ENCODE results near the gene FYCO1. TPM values are rescaled to one million over a fixed set of nuclear protein-coding genes. Genes with fewer than 3 reads are reported as not detected.

The FYCO1 gene
- total and polyA plus RNA-seq, 10 of the 15 experiments (the other 5 are each of a cell fraction or from before 2014, with no cell fraction given) = 1.5 to 8.4 (median 6.5) TPM

DNA sequence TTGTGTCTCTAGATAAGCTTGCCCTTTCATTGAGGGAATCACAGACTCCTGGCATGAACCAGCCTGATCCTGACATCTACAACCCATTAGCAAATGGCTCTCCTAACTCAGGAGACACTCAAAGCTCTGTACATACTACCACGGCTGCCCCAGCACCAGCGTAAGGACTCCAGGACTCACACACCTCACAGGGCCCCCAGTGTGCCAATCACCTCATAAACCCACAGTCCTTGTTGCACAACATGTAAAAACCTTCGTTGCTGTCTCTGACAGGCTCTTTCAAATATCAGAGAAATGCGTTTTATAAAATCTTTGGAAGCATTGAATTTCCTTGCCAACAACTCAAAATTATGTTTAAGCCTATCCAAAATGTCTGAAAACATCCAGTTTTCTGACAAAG lies 7.3 kb downstream of the FYCO1 start:
- Histone ChIP-seq H3K79me2 (ENCODE audit: control insufficient read depth, insufficient read depth, low read length) (no peaks in the 10 kb centered on the region; the same call in none of the 2 replicates), H3K4me2 (ENCODE audit: control insufficient read depth, insufficient read depth) (no peak overlapping the region), H3K9me3 (replicated peaks; ENCODE audit: control insufficient read depth, insufficient read depth, low read length) (no peaks in the 10 kb centered on the region), H3K27me3 (replicated peaks in 1 of 2; ENCODE audit: control insufficient read depth in 2 of 2, insufficient read depth in 2 of 2, low read length in 1 of 2) (no peaks in the 10 kb centered on the region), H3K36me3 (ENCODE audit: control insufficient read depth in 2 of 2, insufficient read depth in 2 of 2, low read length in 1 of 2) (peaks cover 5 to 7% of the 10 kb centered on the region in 2 experiments; a peak in 2 of 4 replicates), H4K20me1 (ENCODE audit: control insufficient read depth, insufficient read depth) (no peaks in the 10 kb centered on the region; the same call in 1 of the 2 replicates), H2AFZ (ENCODE audit: control insufficient read depth, low read depth, low read length) (no peak overlapping the region), H3K27ac (ENCODE audit: control insufficient read depth, insufficient read depth) (no peak overlapping the region), H3K4me1 (ENCODE audit: control insufficient read depth, insufficient read depth, low read length) (peaks cover 17% of the 10 kb centered on the region), H3K9ac (ENCODE audit: control insufficient read depth, insufficient read depth, low read length) (no peak overlapping the region), H3K4me3 (no peak overlapping the region)
- ATAC-seq = no peak
- RAD21 ChIA-PET (ENCODE audit: unreplicated experiment) = no interaction called here
- FAIRE-seq = no peak
- TF ChIP-seq GATAD2B (conservative IDR thresholded peaks at IDR 0.05; ENCODE audit: low read depth) (no peak), SUZ12 (IDR thresholded peaks at IDR 0.05; ENCODE audit: unreplicated experiment) (no peak), YY1 (IDR thresholded peaks at IDR 0.05; ENCODE audit: low read depth, low read length) (no peak)
- CTCF ChIA-PET = interaction anchor here (1.3 to 1.5 kb wide), 2 partner anchors 90 to 91 kb away, joined by 4 to 5 read pairs; no protein-coding TSS in a partner anchor
- 99% methylated on average over 4 of the region's 4 CpGs for WGBS (ENCODE audit: insufficient coverage, insufficient replicate concordance, low lambda C conversion rate, missing lambda C conversion rate)
- BruUV-seq (replicated peaks) = no TSS peak
- POLR2A ChIA-PET = no interaction called here
- in situ Hi-C loops (cut with MboI) = no loop called here
- DNase-seq (ENCODE audit: low read depth, low spot score) = no peak
- SMC1A ChIA-PET (ENCODE audit: uncharacterized antibody, unreplicated experiment) = interaction anchor here (1.0 to 1.9 kb wide), 4 partner anchors 20 to 390 kb away, joined by 3 to 6 read pairs (median 4); no protein-coding TSS in a partner anchor
- intact Hi-C loops (cut with micrococcal nuclease; ENCODE audit: unreplicated experiment) = no loop called here

GRCh38 chr3:45987368-45988291 lies 8.0 kb downstream of the FYCO1 start:
- no peak for TF ChIP-seq ZSCAN29 (IDR thresholded peaks at IDR 0.05)
- no peak for TF ChIP-seq MAX (IDR thresholded peaks at IDR 0.05; ENCODE audit: low read depth, low read length)
- no peak for TF ChIP-seq NFYB (IDR thresholded peaks at IDR 0.05; ENCODE audit: insufficient read depth, low read depth, low read length)
- no peak for TF ChIP-seq MYC (IDR thresholded peaks at IDR 0.05; ENCODE audit: insufficient read depth, insufficient read length, insufficient replicate concordance, low read length, severe bottlenecking)
- TF ChIP-seq, protein P1, sequence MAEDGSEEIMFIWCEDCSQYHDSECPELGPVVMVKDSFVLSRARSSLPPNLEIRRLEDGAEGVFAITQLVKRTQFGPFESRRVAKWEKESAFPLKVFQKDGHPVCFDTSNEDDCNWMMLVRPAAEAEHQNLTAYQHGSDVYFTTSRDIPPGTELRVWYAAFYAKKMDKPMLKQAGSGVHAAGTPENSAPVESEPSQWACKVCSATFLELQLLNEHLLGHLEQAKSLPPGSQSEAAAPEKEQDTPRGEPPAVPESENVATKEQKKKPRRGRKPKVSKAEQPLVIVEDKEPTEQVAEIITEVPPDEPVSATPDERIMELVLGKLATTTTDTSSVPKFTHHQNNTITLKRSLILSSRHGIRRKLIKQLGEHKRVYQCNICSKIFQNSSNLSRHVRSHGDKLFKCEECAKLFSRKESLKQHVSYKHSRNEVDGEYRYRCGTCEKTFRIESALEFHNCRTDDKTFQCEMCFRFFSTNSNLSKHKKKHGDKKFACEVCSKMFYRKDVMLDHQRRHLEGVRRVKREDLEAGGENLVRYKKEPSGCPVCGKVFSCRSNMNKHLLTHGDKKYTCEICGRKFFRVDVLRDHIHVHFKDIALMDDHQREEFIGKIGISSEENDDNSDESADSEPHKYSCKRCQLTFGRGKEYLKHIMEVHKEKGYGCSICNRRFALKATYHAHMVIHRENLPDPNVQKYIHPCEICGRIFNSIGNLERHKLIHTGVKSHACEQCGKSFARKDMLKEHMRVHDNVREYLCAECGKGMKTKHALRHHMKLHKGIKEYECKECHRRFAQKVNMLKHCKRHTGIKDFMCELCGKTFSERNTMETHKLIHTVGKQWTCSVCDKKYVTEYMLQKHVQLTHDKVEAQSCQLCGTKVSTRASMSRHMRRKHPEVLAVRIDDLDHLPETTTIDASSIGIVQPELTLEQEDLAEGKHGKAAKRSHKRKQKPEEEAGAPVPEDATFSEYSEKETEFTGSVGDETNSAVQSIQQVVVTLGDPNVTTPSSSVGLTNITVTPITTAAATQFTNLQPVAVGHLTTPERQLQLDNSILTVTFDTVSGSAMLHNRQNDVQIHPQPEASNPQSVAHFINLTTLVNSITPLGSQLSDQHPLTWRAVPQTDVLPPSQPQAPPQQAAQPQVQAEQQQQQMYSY (CRISPR knock-in tag; IDR thresholded peaks at IDR 0.05) = no peak
- no peak for TF ChIP-seq POLR2AphosphoS5 (IDR thresholded peaks at IDR 0.05; ENCODE audit: low read length)
- no peak for TF ChIP-seq SIX5 (IDR thresholded peaks at IDR 0.05; ENCODE audit: low read depth, low read length, severe bottlenecking)
- no peak for TF ChIP-seq ETV6 (conservative IDR thresholded peaks at IDR 0.05 in 1 of 2, IDR thresholded peaks at IDR 0.05 in 1 of 2; ENCODE audit: borderline replicate concordance in 1 of 2, low read depth in 1 of 2)
- POLR2A ChIA-PET = interaction anchor here (0.8 kb wide), 1 partner anchor 91 kb away, joined by 3 read pairs; no protein-coding TSS in a partner anchor
- Histone ChIP-seq H3K4me3 (no peak overlapping the region), H3K79me2 (ENCODE audit: control insufficient read depth, insufficient read depth, low read length) (no peaks in the 10 kb centered on the region), H4K20me1 (ENCODE audit: control insufficient read depth, insufficient read depth) (no peaks in the 10 kb centered on the region; the same call in 1 of the 2 replicates), H3K9ac (ENCODE audit: control insufficient read depth, insufficient read depth, low read length) (no peak overlapping the region), H3K27me3 (replicated peaks in 1 of 2; ENCODE audit: control insufficient read depth in 2 of 2, insufficient read depth in 2 of 2, low read length in 1 of 2) (no peaks in the 10 kb centered on the region), H3K36me3 (ENCODE audit: control insufficient read depth in 2 of 2, insufficient read depth in 2 of 2, low read length in 1 of 2) (peaks cover 6 to 11% of the 10 kb centered on the region in 2 experiments; a peak in 3 of 4 replicates), H3K4me2 (ENCODE audit: control insufficient read depth, insufficient read depth) (no peak overlapping the region), H3K27ac (ENCODE audit: control insufficient read depth, insufficient read depth) (no peak overlapping the region), H3K4me1 (ENCODE audit: control insufficient read depth, insufficient read depth, low read length) (peaks cover 10% of the 10 kb centered on the region), H2AFZ (ENCODE audit: control insufficient read depth, low read depth, low read length) (no peak overlapping the region), H3K9me3 (replicated peaks; ENCODE audit: control insufficient read depth, insufficient read depth, low read length) (no peaks in the 10 kb centered on the region)
- BruUV-seq (replicated peaks) = no TSS peak
- CTCF ChIA-PET = interaction anchor here (1.3 to 1.5 kb wide), 2 partner anchors 91 kb away, joined by 4 to 5 read pairs; no protein-coding TSS in a partner anchor
- ATAC-seq (no peak), DNase-seq (ENCODE audit: low read depth, low spot score) (no peak), FAIRE-seq (no peak)
- in situ Hi-C loops (cut with MboI) = no loop called here
- intact Hi-C loops (cut with micrococcal nuclease; ENCODE audit: unreplicated experiment) = no loop called here
- RAD21 ChIA-PET (ENCODE audit: unreplicated experiment) = no interaction called here
- SMC1A ChIA-PET (ENCODE audit: uncharacterized antibody, unreplicated experiment) = interaction anchor here (1.0 to 1.9 kb wide), 4 partner anchors 19 to 391 kb away, joined by 3 to 6 read pairs (median 4); no protein-coding TSS in a partner anchor
- WGBS (ENCODE audit: insufficient coverage, insufficient replicate concordance, low lambda C conversion rate, missing lambda C conversion rate) = 93% methylated on average over 8 of the region's 8 CpGs

Measured in GM12878 (cell line).